CD14-positive monocyte (primary cell): ENCODE measurements around the gene SDCBP2. TPM values are rescaled to one million over a fixed set of nuclear protein-coding genes. Genes with fewer than 3 reads are reported as not detected.

Experiments used
- DNase-seq, 3 donors: peaks; one replicate each; pipeline ENCODE4 v3.0.0-alpha.2; 2011 to 2022
- H2AFZ ChIP-seq: 2 replicates; pipeline ENCODE4 v1.6.0; 2012; ENCODE audit warnings: mild to moderate bottlenecking, low read depth, low read length, inconsistent platforms; ENCODE audit not compliant: insufficient read depth, poor library complexity, severe bottlenecking
- H3K27ac ChIP-seq, 2 donors: 1 replicate in 1 of 2; 2 replicates in 1 of 2; pipeline ENCODE4 v1.5.1; 2012 to 2013; ENCODE audit warnings: low read length in 2 of 2, control low read depth in 1 of 2, inconsistent platforms in 1 of 2, low read depth in 1 of 2, mild to moderate bottlenecking in 1 of 2
- H3K27me3 ChIP-seq, 2 donors: one replicate each; pipeline versions ENCODE4 v1.6.0 to v1.6.1; 2011 to 2013; ENCODE audit warnings: low read length in 2 of 2; ENCODE audit not compliant: control insufficient read depth in 2 of 2, insufficient read depth in 2 of 2
- H3K36me3 ChIP-seq, 2 donors: replicated peaks in 1 of 2; 1 replicate in 1 of 2; 2 replicates in 1 of 2; pipeline versions ENCODE4 v1.5.1 to v1.6.1; 2012 to 2013; ENCODE audit warnings: low read length in 2 of 2, control low read depth in 1 of 2, inconsistent platforms in 1 of 2, mild to moderate bottlenecking in 1 of 2; ENCODE audit not compliant: insufficient read depth in 2 of 2, control insufficient read depth in 1 of 2
- H3K4me1 ChIP-seq, 2 donors: 1 replicate in 1 of 2; 2 replicates in 1 of 2; pipeline versions ENCODE4 v1.5.1 to v1.6.1; 2012 to 2013; ENCODE audit warnings: low read length in 2 of 2, control low read depth in 1 of 2, inconsistent platforms in 1 of 2, mild to moderate bottlenecking in 1 of 2, moderate library complexity in 1 of 2; ENCODE audit not compliant: insufficient read depth in 2 of 2, control insufficient read depth in 1 of 2
- H3K4me2 ChIP-seq: replicated peaks from 2 replicates; pipeline ENCODE3; 2012; ENCODE audit warnings: low read length, moderate library complexity, mild to moderate bottlenecking; ENCODE audit not compliant: poor library complexity, severe bottlenecking; ENCODE audit errors: extremely low read depth
- H3K4me3 ChIP-seq, 3 experiments: fragments of 200-600 bp in 1 of 3; sonication (generic) in 1 of 3; replicated peaks in 1 of 3; 1 replicate in 2 of 3; 2 replicates in 1 of 3; pipeline ENCODE4 v1.5.1; 2011 to 2013; ENCODE audit warnings: low read length in 3 of 3, mild to moderate bottlenecking in 3 of 3, control low read depth in 2 of 3, low read depth in 2 of 3, inconsistent platforms in 1 of 3, moderate library complexity in 1 of 3
- H3K79me2 ChIP-seq: 2 replicates; pipeline ENCODE4 v1.6.0; 2012; ENCODE audit warnings: mild to moderate bottlenecking, control low read depth, inconsistent platforms, low read length, moderate library complexity; ENCODE audit not compliant: insufficient read depth
- H3K9ac ChIP-seq: 2 replicates; pipeline ENCODE4 v1.6.0; 2017; ENCODE audit warnings: low read length, mild to moderate bottlenecking; ENCODE audit not compliant: insufficient read depth, poor library complexity, severe bottlenecking
- H3K9me3 ChIP-seq, 2 donors: replicated peaks in 1 of 2; 1 replicate in 1 of 2; 2 replicates in 1 of 2; pipeline versions ENCODE4 v1.5.1 to v1.6.1; 2012 to 2013; ENCODE audit warnings: low read length in 2 of 2, control low read depth in 1 of 2; ENCODE audit not compliant: control insufficient read depth in 1 of 2, insufficient read depth in 1 of 2
- H4K20me1 ChIP-seq: 2 replicates; pipeline ENCODE4 v1.6.0; 2012; ENCODE audit warnings: mild to moderate bottlenecking, low read length, control low read depth, moderate library complexity; ENCODE audit not compliant: insufficient read depth
- H3K27ac Mint-ChIP-seq, 7 donors: one replicate each; pipeline ENCODE4 v1.8.0; 2020; ENCODE audit warnings: mild to moderate bottlenecking in 7 of 7, mixed read lengths in 7 of 7, moderate library complexity in 6 of 7, inconsistent platforms in 2 of 7
- H3K27me3 Mint-ChIP-seq, 3 donors: one replicate each; pipeline ENCODE4 v1.8.0; 2021 to 2022; ENCODE audit warnings: low read depth in 3 of 3, mild to moderate bottlenecking in 3 of 3, mixed read lengths in 3 of 3, moderate library complexity in 3 of 3, inconsistent platforms in 1 of 3
- H3K36me3 Mint-ChIP-seq, 2 donors: one replicate each; pipeline ENCODE4 v1.8.0; 2020; ENCODE audit warnings: mixed read lengths in 2 of 2, inconsistent platforms in 1 of 2, mild to moderate bottlenecking in 1 of 2
- H3K4me1 Mint-ChIP-seq: one replicate; pipeline ENCODE4 v1.8.0; 2020; ENCODE audit warnings: mild to moderate bottlenecking, mixed read lengths
- H3K4me3 Mint-ChIP-seq, 2 donors: one replicate each; pipeline ENCODE4 v1.8.0; 2020; ENCODE audit warnings: mild to moderate bottlenecking in 2 of 2, mixed read lengths in 2 of 2, moderate library complexity in 1 of 2
- H3K9me3 Mint-ChIP-seq, 7 donors: one replicate each; pipeline ENCODE4 v1.8.0; 2020 to 2022; ENCODE audit warnings: mixed read lengths in 7 of 7, mild to moderate bottlenecking in 6 of 7, moderate library complexity in 6 of 7, inconsistent platforms in 2 of 7
- CTCF ChIP-seq: fragments of 200-600 bp; IDR thresholded peaks from one replicate; pipeline ENCODE4 v1.8.0; 2022; ENCODE audit warnings: antibody characterized with exemption, mild to moderate bottlenecking
- WGBS: methylation state at CpG from one replicate; pipeline ENCODE4 v1.1.5; 2013; ENCODE audit warnings: missing lambda C conversion rate; ENCODE audit not compliant: insufficient coverage; 5-methylcytosine and 5-hydroxymethylcytosine counted together
- intact Hi-C, 2 donors: fragments of 100-400 bp; cut with micrococcal nuclease; formaldehyde crosslinking; loops; one replicate each; pipeline versions ENCODE4 v1.15.0 to v1.15.1; 2023
- polyA plus RNA-seq, 3 donors: library from polyadenylated mRNA; depleted of rRNA in 1 of 3; unstranded in 2 of 3; stranded (reverse) in 1 of 3; fragments of 300-500 nt in 2 of 3; fragments of >200 nt in 1 of 3; fragmentation: Illumina TruSeq in 2 of 3; gene quantifications; 1 replicate in 2 of 3; 2 replicates in 1 of 3; pipeline ENCODE4 v1.2.3, GENCODE V29; 2012 to 2021

SDCBP2 gene
- polyA plus RNA-seq, 3 donors = 0.69 to 1.0 (median 0.71) TPM

GRCh38 chr20:1283522-1284510 is 45.1 kb downstream of the SDCBP2 start:
- Mint-ChIP-seq H3K27ac (no peak overlapping the region), H3K4me1 (no peaks in the 10 kb centered on the region), H3K4me3 (no peak overlapping the region), H3K36me3 (no peaks in the 10 kb centered on the region), H3K27me3 (peaks cover 1 to 8% (median 8%) of the 10 kb centered on the region in 3 donors), H3K9me3 (peaks cover 0 to 2% (median 0%) of the 10 kb centered on the region in 7 donors)
- no peak for DNase-seq
- Histone ChIP-seq H4K20me1 (no peaks in the 10 kb centered on the region), H3K36me3 (no peaks in the 10 kb centered on the region), H3K4me3 (no peak overlapping the region), H3K4me1 (no peaks in the 10 kb centered on the region), H3K9me3 (no peaks in the 10 kb centered on the region), H3K27me3 (no peaks in the 10 kb centered on the region), H3K4me2 (no peak overlapping the region), H2AFZ (no peak overlapping the region), H3K79me2 (no peaks in the 10 kb centered on the region), H3K9ac (no peak overlapping the region), H3K27ac (no peak overlapping the region)
- intact Hi-C loops = no loop called here
- 95% methylated on average over 4 of the region's 9 CpGs for WGBS
- TF ChIP-seq CTCF = no peak

- Histone ChIP-seq H3K9ac (no peak overlapping the region), H3K79me2 (no peaks in the 10 kb centered on the region), H3K27me3 (no peaks in the 10 kb centered on the region), H2AFZ (no peak overlapping the region), H3K4me1 (no peaks in the 10 kb centered on the region), H3K4me2 (no peak overlapping the region), H3K9me3 (no peaks in the 10 kb centered on the region), H3K27ac (no peak overlapping the region), H3K36me3 (no peaks in the 10 kb centered on the region), H4K20me1 (no peaks in the 10 kb centered on the region), H3K4me3 (no peak overlapping the region)
- Mint-ChIP-seq H3K4me3 (no peak overlapping the region), H3K9me3 (peaks cover 0 to 2% (median 0%) of the 10 kb centered on the region in 7 donors), H3K4me1 (no peaks in the 10 kb centered on the region), H3K36me3 (no peaks in the 10 kb centered on the region), H3K27me3 (peaks cover 1 to 8% (median 8%) of the 10 kb centered on the region in 3 donors), H3K27ac (no peak overlapping the region)
- intact Hi-C loops = no loop called here
- WGBS = 100% methylated on average over 2 of the region's 3 CpGs
- TF ChIP-seq CTCF = no peak
- no peak for DNase-seq
These were observed 46.0 kb downstream of the SDCBP2 start for GRCh38 chr20:1282966-1283365.
